Tibial nerve (tissue), 4 donors: ENCODE data around the gene CXXC5. TPM values are rescaled to one million over a fixed set of nuclear protein-coding genes. Genes with fewer than 3 reads are reported as not detected.

ENCODE experiments used
- DNase-seq, 2 donors: peaks; one replicate each; pipeline ENCODE4 v3.0.0-alpha.2; 2019; ENCODE audit warnings: low spot score in 2 of 2
- H3K27ac ChIP-seq, 4 donors: fragments of 200-600 bp; sonication (generic) in 3 of 4; one replicate each; pipeline ENCODE4 v1.5.1; 2017 to 2019; ENCODE audit warnings: mild to moderate bottlenecking in 1 of 4
- H3K27me3 ChIP-seq, 2 donors: fragments of 200-600 bp; sonication (generic) in 1 of 2; one replicate each; pipeline versions ENCODE4 v1.5.1 to v1.6.0; 2017 to 2019
- H3K36me3 ChIP-seq, 3 donors: fragments of 200-600 bp; sonication (generic); one replicate each; pipeline ENCODE4 v1.5.1; 2018 to 2019
- H3K4me1 ChIP-seq, 4 donors: fragments of 200-600 bp; sonication (generic) in 3 of 4; one replicate each; pipeline ENCODE4 v1.5.1; 2017 to 2019
- H3K4me3 ChIP-seq, 4 donors: fragments of 200-600 bp; sonication (generic) in 3 of 4; one replicate each; pipeline ENCODE4 v1.5.1; 2017 to 2019; ENCODE audit warnings: mild to moderate bottlenecking in 1 of 4, moderate library complexity in 1 of 4
- H3K9me3 ChIP-seq, 4 donors: fragments of 200-600 bp; sonication (generic) in 3 of 4; one replicate each; pipeline ENCODE4 v1.5.1; 2017 to 2019
- EP300 ChIP-seq, 2 donors: sonication (generic); formaldehyde crosslinking; IDR thresholded peaks; one replicate each; pipeline ENCODE4 v1.6.1; 2017; ENCODE audit warnings: antibody characterized with exemption in 2 of 2, mild to moderate bottlenecking in 1 of 2
- POLR2A ChIP-seq, 2 donors: fragments of 450-650 bp; IDR thresholded peaks; one replicate each; pipeline ENCODE4 v1.6.1; 2017; ENCODE audit warnings: antibody characterized with exemption in 2 of 2, mild to moderate bottlenecking in 2 of 2, moderate library complexity in 2 of 2
- WGBS, 2 donors: methylation state at CpG; one replicate each; pipeline ENCODE4 v1.1.5; 2018; 5-methylcytosine and 5-hydroxymethylcytosine counted together
- total RNA-seq, 4 donors: library from RNA; depleted of rRNA; stranded (reverse); fragments of >200 nt; gene quantifications; one replicate each; pipeline ENCODE4 v1.1.0, GENCODE V29; 2016
- TF ChIP-seq, protein P1 (sequence below), 5 experiments: fragments of 200-600 bp in 3 of 5; fragments of 450-650 bp in 2 of 5; sonication (generic) in 3 of 5; IDR thresholded peaks; one replicate each; pipeline ENCODE4 v1.5.1; 2016 to 2019; ENCODE audit warnings: antibody characterized with exemption in 5 of 5, mild to moderate bottlenecking in 3 of 5, moderate library complexity in 2 of 5

The CXXC5 gene
- total RNA-seq, 4 donors from 2014 or later, result 45.0 to 80.4 (median 67.0) TPM

DNA sequence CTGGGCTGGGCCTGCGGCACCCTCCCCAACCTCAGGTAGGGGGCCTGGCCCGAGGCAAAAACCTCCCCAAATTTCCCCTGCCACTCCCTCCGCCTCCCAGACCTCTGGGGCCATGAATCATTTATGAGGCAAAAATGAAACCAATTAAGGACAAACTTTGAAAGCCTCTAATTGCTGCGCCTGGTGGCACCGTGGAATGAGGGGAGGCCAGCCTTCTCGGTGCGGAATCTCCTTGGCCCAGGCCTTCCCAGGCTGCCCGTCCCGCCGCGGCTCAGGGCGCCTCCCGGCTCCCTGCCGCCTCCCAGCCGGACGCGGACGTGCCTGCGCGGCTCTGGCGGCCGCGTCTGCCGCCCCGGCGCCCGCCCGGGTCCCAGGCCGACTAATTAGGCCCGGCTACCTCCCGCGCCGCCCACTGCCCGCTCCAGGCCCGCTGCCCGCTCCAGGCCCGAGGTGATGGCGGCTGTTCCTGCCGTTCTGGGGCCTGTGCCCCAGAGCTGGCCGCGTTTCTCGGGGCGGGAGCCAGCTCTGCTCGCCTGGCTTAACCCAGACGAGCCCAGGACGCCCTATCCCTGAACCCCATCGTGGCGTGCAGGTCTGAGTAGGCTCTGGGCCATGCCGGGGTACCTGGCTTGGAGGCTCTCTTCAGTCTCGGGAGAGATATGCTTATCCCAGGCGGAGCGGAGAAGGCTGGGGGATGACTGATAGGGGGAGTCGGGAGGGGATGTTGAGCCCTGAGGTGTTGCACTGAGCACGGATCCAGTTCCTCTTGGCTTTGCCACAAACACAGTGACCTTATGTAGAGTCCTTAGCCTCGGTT is 20.1 kb downstream of the CXXC5 start:
- DNase-seq, result no peak
- H3K9me3 ChIP-seq, result no peaks in the 10 kb centered on the region
- TF ChIP-seq, protein P1, sequence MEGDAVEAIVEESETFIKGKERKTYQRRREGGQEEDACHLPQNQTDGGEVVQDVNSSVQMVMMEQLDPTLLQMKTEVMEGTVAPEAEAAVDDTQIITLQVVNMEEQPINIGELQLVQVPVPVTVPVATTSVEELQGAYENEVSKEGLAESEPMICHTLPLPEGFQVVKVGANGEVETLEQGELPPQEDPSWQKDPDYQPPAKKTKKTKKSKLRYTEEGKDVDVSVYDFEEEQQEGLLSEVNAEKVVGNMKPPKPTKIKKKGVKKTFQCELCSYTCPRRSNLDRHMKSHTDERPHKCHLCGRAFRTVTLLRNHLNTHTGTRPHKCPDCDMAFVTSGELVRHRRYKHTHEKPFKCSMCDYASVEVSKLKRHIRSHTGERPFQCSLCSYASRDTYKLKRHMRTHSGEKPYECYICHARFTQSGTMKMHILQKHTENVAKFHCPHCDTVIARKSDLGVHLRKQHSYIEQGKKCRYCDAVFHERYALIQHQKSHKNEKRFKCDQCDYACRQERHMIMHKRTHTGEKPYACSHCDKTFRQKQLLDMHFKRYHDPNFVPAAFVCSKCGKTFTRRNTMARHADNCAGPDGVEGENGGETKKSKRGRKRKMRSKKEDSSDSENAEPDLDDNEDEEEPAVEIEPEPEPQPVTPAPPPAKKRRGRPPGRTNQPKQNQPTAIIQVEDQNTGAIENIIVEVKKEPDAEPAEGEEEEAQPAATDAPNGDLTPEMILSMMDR (IDR thresholded peaks at IDR 0.05), result no peak
- TF ChIP-seq POLR2A (IDR thresholded peaks at IDR 0.05), result peak in 1 of 2 donors; percentile 25
- WGBS, 2 donors, result 5 to 7% methylated on average over 23 to 28 of the region's 55 CpGs
- no peaks in the 10 kb centered on the region for H3K36me3 ChIP-seq
- peak overlapping the region; percentile 28 to 51 (median 48) for H3K4me3 ChIP-seq
- H3K27me3 ChIP-seq, result no peaks in the 10 kb centered on the region
- peak overlapping the region; percentile 84 to 98 (median 90) for H3K27ac ChIP-seq
- peaks cover 0 to 98% (median 92%) of the 10 kb centered on the region in 4 donors for H3K4me1 ChIP-seq

DNA sequence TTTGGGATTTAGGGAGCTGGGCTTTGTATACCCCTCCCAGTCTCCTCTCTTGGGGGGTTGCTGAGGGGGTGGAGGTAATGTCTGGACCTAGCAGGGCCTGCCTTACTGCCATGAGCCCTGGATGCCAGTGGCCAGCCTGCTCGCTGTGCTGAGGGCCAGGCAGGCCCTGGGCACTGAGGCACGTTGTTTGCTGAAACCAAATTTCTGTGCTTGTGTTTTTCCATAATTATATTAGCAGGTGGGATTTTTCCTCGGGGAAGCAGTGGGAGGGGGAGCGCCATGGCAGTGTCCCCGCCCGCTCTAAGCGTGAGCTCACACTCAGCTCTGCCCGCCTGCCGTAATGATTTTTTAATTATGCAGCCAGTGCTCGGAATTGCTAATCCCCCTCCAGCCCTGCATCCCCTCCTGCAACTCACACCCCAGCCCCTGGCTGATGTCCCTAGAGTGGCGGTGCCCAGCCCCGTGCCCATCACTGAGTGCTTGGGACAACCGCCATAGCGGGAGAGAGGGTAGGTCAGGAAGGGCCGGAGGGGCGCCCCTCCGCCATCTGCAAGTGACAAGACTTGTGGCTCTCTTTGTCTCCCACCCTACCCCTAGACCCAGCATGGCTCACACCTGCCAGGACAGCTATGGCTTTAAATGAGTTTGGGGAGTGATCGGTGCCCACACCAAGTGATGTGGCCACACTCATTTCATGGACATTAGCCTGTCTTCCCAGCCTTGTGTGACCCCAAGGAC is 20.9 kb downstream of the CXXC5 start:
- 47 to 48% methylated on average over 18 of the region's 18 CpGs for WGBS, 2 donors
- peak overlapping the region; percentile 84 to 98 (median 90) for H3K27ac ChIP-seq
- H3K27me3 ChIP-seq, result no peaks in the 10 kb centered on the region
- no peaks in the 10 kb centered on the region for H3K36me3 ChIP-seq
- H3K4me3 ChIP-seq, result peak overlapping the region in 3 of 4 donors; percentile 45 to 51 (median 51)
- peaks cover 0 to 98% (median 94%) of the 10 kb centered on the region in 4 donors for H3K4me1 ChIP-seq
- no peaks in the 10 kb centered on the region for H3K9me3 ChIP-seq
- DNase-seq, result no peak
- TF ChIP-seq POLR2A (IDR thresholded peaks at IDR 0.05), result no peak
- no peak for TF ChIP-seq EP300 (IDR thresholded peaks at IDR 0.05)
- TF ChIP-seq, protein P1 (IDR thresholded peaks at IDR 0.05), result no peak

DNA sequence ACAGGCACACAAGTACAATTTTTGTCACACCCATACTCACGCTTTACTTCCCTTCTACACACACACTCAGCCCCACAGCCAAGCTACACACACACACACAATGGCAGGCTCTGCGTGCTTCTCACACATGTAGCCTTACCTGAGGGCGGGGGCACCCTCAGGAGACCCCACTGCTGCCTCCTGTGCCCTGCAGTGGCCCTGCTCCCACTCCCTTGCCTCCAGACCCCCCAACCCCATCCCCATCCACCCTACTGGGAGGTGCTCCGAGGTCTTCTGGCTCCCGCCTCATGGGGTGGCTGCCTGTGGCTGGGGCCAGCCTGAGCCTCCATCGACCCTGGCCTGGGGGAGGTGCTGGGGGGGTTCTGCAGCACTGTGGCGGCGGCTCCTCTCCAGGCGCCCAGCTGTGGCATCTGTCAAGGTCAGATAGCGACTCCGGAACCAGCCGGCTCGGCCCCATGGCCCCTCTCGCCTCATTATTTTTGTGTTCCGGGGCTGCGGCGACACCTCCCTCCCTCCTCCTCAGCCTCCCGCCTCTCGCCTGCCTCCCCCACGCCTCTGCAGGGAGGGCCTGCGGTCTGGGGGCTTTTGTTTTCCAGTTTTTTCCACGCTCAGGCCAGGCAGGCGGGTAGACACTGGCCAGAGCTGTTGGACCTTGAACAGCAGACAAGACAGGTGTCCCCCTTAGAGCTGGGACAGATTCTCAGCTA is 21.7 kb downstream of the CXXC5 start:
- Histone ChIP-seq H3K4me1 (peaks cover 0 to 98% (median 94%) of the 10 kb centered on the region in 4 donors), H3K4me3 (peak overlapping the region in 3 of 4 donors; percentile 13 to 51 (median 27)), H3K27ac (peak overlapping the region; percentile 84 to 98 (median 90)), H3K9me3 (no peaks in the 10 kb centered on the region), H3K27me3 (no peaks in the 10 kb centered on the region), H3K36me3 (no peaks in the 10 kb centered on the region)
- 34 to 47% methylated on average over 23 of the region's 23 CpGs for WGBS, 2 donors
- DNase-seq, result no peak
- TF ChIP-seq POLR2A (IDR thresholded peaks at IDR 0.05) (no peak), EP300 (IDR thresholded peaks at IDR 0.05) (no peak)
- TF ChIP-seq, protein P1 (IDR thresholded peaks at IDR 0.05), result no peak

DNA sequence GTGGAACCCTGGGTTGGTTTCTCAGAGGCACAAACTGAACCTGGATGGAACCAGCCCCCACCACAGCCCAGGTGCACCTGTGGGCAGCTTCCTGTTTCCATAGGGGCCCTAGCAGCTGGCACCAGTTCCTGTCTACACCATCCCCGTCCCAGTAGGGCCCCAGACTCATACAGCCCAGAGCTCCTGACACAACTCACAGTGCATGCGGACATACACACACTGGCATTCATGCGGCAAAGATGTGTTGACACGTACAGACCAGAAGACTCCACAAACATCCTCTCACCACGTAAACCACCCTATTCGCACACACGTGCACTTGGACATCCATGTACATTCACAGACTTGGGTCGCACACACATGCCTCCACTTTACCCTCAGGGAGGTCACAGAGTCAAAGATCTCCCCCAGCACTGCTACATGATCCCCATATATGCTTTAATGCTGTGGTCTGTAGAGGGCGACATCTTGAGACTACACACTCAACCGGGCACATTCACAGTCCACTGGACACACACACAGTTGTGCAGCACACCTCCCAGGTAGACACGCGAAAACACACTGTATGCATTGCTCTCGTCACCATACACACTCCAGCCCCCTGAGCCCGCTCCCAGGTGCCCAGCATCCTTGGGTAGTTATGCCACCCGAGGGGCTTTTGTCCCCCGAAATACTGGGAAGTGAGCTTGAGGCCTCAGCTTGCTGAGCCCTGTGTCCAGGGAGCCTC is 22.4 kb downstream of the CXXC5 start:
- no peak for TF ChIP-seq EP300 (IDR thresholded peaks at IDR 0.05)
- TF ChIP-seq, protein P1 (IDR thresholded peaks at IDR 0.05), result peak in 3 of 5 experiments; percentile 12 to 25 (median 20)
- H3K9me3 ChIP-seq, result no peaks in the 10 kb centered on the region
- H3K4me3 ChIP-seq, result peak overlapping the region; percentile 9 to 51 (median 20)
- 46 to 58% methylated on average over 16 of the region's 16 CpGs for WGBS, 2 donors
- peaks cover 0 to 98% (median 93%) of the 10 kb centered on the region in 4 donors for H3K4me1 ChIP-seq
- DNase-seq, result no peak
- H3K27me3 ChIP-seq, result no peaks in the 10 kb centered on the region
- peak overlapping the region; percentile 84 to 98 (median 90) for H3K27ac ChIP-seq
- H3K36me3 ChIP-seq, result no peaks in the 10 kb centered on the region
